SK-N-MC (cell line): ENCODE results near the gene B2M.
"Not testable (repeated sequence)": the region's sequence is repeated elsewhere in the genome, so short reads cannot be mapped to it uniquely, and the experiment has no call there.

Experiments
- DNase-seq: peaks from one replicate; pipeline ENCODE4 v3.0.0-alpha.2; 2011; ENCODE audit warnings: low read depth, low spot score
- H3K27ac ChIP-seq: fragments of 200-600 bp; sonication (generic); 2 replicates; pipeline ENCODE4 v1.5.1; 2016; ENCODE audit warnings: mixed run types
- H3K36me3 ChIP-seq: fragments of 200-600 bp; sonication (generic); 2 replicates; pipeline ENCODE4 v1.6.1; 2017; ENCODE audit warnings: antibody characterized with exemption, low read length, mixed read lengths; ENCODE audit not compliant: insufficient read depth
- H3K4me3 ChIP-seq: fragments of 200-600 bp; sonication (generic); 2 replicates; pipeline ENCODE4 v1.5.1; 2016
- H3K9ac ChIP-seq: fragments of 200-600 bp; sonication (generic); 2 replicates; pipeline ENCODE4 v1.8.0; 2017; ENCODE audit warnings: mixed run types, mixed read lengths; ENCODE audit not compliant: insufficient read length
- H3K9me3 ChIP-seq: fragments of 200-600 bp; sonication (generic); 2 replicates; pipeline ENCODE4 v1.6.1; 2017; ENCODE audit warnings: low read depth, mild to moderate bottlenecking, antibody characterized with exemption, low read length, moderate library complexity, mixed read lengths
- EZH2 ChIP-seq: fragments of 200-600 bp; sonication (generic); IDR thresholded peaks from one replicate; pipeline ENCODE4 v1.6.1; 2017; ENCODE audit warnings: antibody characterized with exemption
- FOXP2 ChIP-seq: optimal IDR thresholded peaks from 2 replicates; pipeline ENCODE3; 2011; ENCODE audit warnings: mild to moderate bottlenecking, moderate library complexity; ENCODE audit not compliant: insufficient read depth; ENCODE audit errors: extremely low read length, control extremely low read depth
- POLR2AphosphoS5 ChIP-seq: IDR thresholded peaks from 2 replicates; pipeline ENCODE4 v1.6.1; 2012; ENCODE audit warnings: mild to moderate bottlenecking, low read depth, low read length, borderline replicate concordance

Gene B2M

GRCh38 chr15:44719293-44719999 is 8.1 kb downstream of the B2M start:
- Histone ChIP-seq H3K4me3 (no peak overlapping the region), H3K9ac (no peak overlapping the region), H3K36me3 (peaks cover 41% of the 10 kb centered on the region), H3K9me3 (no peaks in the 10 kb centered on the region), H3K27ac (peak overlapping the region; percentile 67; the same call in 1 of the 2 replicates)
- DNase-seq = no peak
- no peak for TF ChIP-seq POLR2AphosphoS5
- no peak for TF ChIP-seq FOXP2
- no peak for TF ChIP-seq EZH2

GRCh38 chr15:44720000-44720435 is 8.7 kb downstream of the B2M start:
- not testable (repeated sequence) for H3K4me3 ChIP-seq, H3K9ac ChIP-seq, H3K27ac ChIP-seq, DNase-seq, H3K9me3 ChIP-seq
- peaks cover 38% of the 10 kb centered on the region for H3K36me3 ChIP-seq

GRCh38 chr15:44720460-44721176 is 9.3 kb downstream of the B2M start:
- no peak overlapping the region for H3K27ac ChIP-seq
- H3K36me3 ChIP-seq = peaks cover 32% of the 10 kb centered on the region
- no peak overlapping the region for H3K4me3 ChIP-seq
- H3K9ac ChIP-seq = no peak overlapping the region
- DNase-seq = no peak
- H3K9me3 ChIP-seq = no peaks in the 10 kb centered on the region
- no peak for TF ChIP-seq EZH2
- TF ChIP-seq POLR2AphosphoS5 = no peak
- TF ChIP-seq FOXP2 = no peak

- DNase-seq = no peak
- peaks cover 18% of the 10 kb centered on the region for H3K36me3 ChIP-seq
- no peaks in the 10 kb centered on the region for H3K9me3 ChIP-seq
- TF ChIP-seq FOXP2 = no peak
- TF ChIP-seq POLR2AphosphoS5 = no peak
- TF ChIP-seq EZH2 = no peak
- H3K4me3 ChIP-seq = no peak overlapping the region
- peak overlapping the region; percentile 30; the same call in 1 of the 2 replicates for H3K27ac ChIP-seq
- H3K9ac ChIP-seq = no peak overlapping the region
Observed at GRCh38 chr15:44722011-44722410, 10.7 kb downstream of the B2M start.

- no peak for TF ChIP-seq EZH2
- no peak for TF ChIP-seq FOXP2
- peak overlapping the region; percentile 51 for H3K4me3 ChIP-seq
Observed at GRCh38 chr15:44726136-44726535, 14.8 kb downstream of the B2M start.

GRCh38 chr15:44726568-44727484 is 15.5 kb downstream of the B2M start:
- Histone ChIP-seq H3K36me3 (peaks cover 5% of the 10 kb centered on the region; the same call in 1 of the 2 replicates), H3K9me3 (no peaks in the 10 kb centered on the region), H3K4me3 (peak overlapping the region; percentile 51), H3K9ac (no peak overlapping the region), H3K27ac (peak overlapping the region; percentile 88)
- TF ChIP-seq POLR2AphosphoS5 = peak; percentile 47
- TF ChIP-seq EZH2 = no peak
- TF ChIP-seq FOXP2 = peak; percentile 56
- DNase-seq = peak; percentile 47

More at GRCh38 chr15:44726136-44726535, 14.8 kb downstream of the B2M start:
- H3K9me3 ChIP-seq = no peaks in the 10 kb centered on the region
- peak overlapping the region; percentile 88 for H3K27ac ChIP-seq
- H3K36me3 ChIP-seq = no peaks in the 10 kb centered on the region
- no peak for DNase-seq
- no peak overlapping the region for H3K9ac ChIP-seq

- TF ChIP-seq FOXP2 (no peak), POLR2AphosphoS5 (no peak), EZH2 (no peak)
- no peaks in the 10 kb centered on the region for H3K9me3 ChIP-seq
- H3K27ac ChIP-seq = peak overlapping the region; percentile 88
- no peak overlapping the region for H3K9ac ChIP-seq
- DNase-seq = no peak
- H3K36me3 ChIP-seq = peaks cover 5% of the 10 kb centered on the region; the same call in 1 of the 2 replicates
- H3K4me3 ChIP-seq = no peak overlapping the region
Observed at GRCh38 chr15:44727485-44728231, 16.3 kb downstream of the B2M start.

GRCh38 chr15:44728232-44728575 is 16.9 kb downstream of the B2M start:
- Histone ChIP-seq H3K4me3 (peak overlapping the region; percentile 95), H3K27ac (peak overlapping the region; percentile 88), H3K9ac (peak overlapping the region; percentile 35)
- H3K9me3 ChIP-seq, DNase-seq, H3K36me3 ChIP-seq: not testable (repeated sequence)
